OCI-LY3 (cell line): ENCODE measurements around the gene CPEB1.

ENCODE experiments used
- EZH2phosphoT487 ChIP-seq: fragments of 200-600 bp; shearing (Covaris generic); IDR thresholded peaks from 2 replicates; pipeline ENCODE4 v1.6.1; 2018; ENCODE audit warnings: antibody characterized with exemption, mixed run types, low read depth
- TF ChIP-seq, protein P1 (sequence below): fragments of 200-600, 300-600 bp; sonication (generic); IDR thresholded peaks from 2 replicates; pipeline ENCODE4 v1.5.1; 2014; ENCODE audit warnings: antibody characterized with exemption, low read length, low read depth

DNA sequence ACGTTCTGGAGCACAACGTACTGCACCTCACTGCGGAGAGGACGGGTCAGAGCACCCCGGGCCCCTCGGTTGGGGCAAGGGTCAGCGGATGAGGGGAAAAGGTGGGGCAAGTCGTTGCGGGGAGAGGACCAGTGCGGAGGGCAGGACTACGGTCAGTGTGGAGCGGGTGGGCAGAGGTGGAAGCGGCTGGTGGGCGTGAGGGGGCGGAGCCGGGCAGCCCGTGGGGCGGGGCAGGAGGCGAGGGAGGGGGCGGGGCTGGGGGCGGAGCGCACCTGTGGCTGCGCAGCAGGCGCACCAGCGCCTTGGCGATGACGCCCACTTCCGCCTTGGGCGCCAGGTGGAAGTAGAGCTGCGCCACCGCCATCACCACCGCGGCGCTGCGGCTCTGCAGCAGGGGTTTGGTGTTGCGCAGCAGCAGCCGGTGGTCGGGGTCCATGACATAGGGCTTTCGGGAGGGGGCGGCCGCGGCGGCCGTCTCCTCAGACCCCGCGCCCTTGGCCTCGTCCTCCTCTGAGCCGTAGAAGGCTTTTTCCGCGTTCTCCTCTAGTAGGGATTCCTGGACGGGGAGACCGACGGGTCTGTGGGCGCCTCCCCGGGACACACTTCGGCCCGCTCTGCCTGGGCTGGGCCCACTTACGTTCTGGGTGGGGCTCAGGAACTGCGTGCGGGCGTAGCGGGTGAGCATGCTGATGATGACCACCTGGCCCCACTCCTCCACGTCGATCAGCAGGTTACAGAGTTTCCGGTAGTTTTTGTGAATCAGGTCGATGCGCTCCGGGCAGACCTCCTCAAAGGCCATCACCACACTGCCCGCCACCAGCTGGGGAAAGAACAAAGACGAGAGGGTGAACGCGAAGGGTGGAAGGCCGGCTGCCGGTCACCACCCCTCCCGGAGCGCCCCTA, 33.3 kb upstream of the CPEB1 start:
- TF ChIP-seq EZH2phosphoT487, result no peak
- TF ChIP-seq, protein P1, sequence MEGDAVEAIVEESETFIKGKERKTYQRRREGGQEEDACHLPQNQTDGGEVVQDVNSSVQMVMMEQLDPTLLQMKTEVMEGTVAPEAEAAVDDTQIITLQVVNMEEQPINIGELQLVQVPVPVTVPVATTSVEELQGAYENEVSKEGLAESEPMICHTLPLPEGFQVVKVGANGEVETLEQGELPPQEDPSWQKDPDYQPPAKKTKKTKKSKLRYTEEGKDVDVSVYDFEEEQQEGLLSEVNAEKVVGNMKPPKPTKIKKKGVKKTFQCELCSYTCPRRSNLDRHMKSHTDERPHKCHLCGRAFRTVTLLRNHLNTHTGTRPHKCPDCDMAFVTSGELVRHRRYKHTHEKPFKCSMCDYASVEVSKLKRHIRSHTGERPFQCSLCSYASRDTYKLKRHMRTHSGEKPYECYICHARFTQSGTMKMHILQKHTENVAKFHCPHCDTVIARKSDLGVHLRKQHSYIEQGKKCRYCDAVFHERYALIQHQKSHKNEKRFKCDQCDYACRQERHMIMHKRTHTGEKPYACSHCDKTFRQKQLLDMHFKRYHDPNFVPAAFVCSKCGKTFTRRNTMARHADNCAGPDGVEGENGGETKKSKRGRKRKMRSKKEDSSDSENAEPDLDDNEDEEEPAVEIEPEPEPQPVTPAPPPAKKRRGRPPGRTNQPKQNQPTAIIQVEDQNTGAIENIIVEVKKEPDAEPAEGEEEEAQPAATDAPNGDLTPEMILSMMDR, result no peak
